IPS-NIHi7 (cell line): Measurements from ENCODE around the gene C5.
"Not testable (repeated sequence)": the region's sequence is repeated elsewhere in the genome, so short reads cannot be mapped to it uniquely, and the experiment has no call there.

Experiments
- DNase-seq: peaks from one replicate; pipeline ENCODE4 v3.0.0; 2012; ENCODE audit warnings: mixed read lengths; ENCODE audit errors: extremely low spot score

Gene C5

GRCh38 chr9:120980951-120981350 is 69.1 kb downstream of the C5 start:
- peak; percentile 25 for DNase-seq

GRCh38 chr9:120979797-120980196 is 70.3 kb downstream of the C5 start:
- no peak for DNase-seq

DNA sequence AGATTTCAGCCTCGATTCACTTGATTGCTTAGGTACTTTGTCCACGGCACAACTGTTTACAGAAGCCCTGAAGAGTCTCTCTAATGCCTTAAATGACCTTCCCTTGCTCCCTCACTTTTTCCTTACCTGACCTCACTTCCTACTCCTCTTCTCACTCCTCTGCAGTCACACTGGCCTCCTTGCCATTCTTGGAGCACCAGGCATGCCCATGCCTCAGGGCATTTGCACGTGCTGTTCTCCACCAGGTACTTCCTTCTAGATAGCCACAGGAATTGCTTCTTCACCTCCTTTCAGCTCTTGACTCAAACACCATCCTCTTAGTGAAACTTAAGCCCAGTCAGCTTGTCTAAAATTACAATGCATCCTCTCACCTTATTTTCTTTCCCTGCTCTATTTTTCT is 71.1 kb downstream of the C5 start:
- no peak for DNase-seq

GRCh38 chr9:120977321-120977720 is 72.8 kb downstream of the C5 start:
- DNase-seq, result no peak

DNA sequence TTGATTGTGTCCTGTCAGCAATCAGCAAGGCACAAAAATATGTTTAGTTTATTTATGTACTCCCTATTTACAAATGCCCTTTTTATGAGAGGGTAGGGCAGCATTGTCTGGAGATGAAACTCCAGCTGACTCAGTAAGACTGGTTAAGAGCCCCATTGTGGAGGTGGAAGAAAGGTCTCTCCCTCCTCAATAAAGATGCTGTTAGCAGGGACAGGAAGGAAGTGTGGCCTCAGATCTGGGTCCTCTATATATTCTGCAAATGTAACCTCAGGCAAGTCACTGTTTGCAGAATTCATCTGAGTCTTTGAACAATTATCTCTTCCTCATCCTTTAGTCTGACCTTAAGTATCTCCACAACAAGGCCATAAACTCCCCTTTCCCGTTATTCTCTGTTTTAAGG is 75.2 kb downstream of the C5 start:
- no peak for DNase-seq

GRCh38 chr9:120974181-120974580 is 75.9 kb downstream of the C5 start:
- no peak for DNase-seq

- DNase-seq, result no peak
Observed at GRCh38 chr9:120971938-120972337, 78.1 kb downstream of the C5 start.

DNA sequence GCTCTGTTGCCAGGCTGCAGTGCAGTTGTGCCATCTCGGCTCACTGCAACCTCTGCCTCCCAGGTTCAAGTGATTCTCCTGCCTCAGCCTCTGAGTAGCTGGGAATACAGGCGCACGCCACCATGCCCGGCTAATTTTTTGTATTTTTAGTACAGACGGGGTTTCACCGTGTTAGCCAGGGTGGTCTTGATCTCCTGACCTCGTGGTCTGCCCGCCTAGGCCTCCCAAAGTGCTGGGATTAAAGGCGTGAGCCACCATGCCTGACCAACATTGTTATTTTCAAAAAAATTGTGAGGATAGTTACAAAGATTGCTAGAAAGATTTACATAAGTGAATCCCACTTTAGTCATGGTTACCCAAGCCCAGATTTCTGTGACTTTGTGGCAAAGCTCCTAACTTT is 78.6 kb downstream of the C5 start:
- DNase-seq, result not testable (repeated sequence)

GRCh38 chr9:120970244-120970643 is 79.8 kb downstream of the C5 start:
- no peak for DNase-seq

DNA sequence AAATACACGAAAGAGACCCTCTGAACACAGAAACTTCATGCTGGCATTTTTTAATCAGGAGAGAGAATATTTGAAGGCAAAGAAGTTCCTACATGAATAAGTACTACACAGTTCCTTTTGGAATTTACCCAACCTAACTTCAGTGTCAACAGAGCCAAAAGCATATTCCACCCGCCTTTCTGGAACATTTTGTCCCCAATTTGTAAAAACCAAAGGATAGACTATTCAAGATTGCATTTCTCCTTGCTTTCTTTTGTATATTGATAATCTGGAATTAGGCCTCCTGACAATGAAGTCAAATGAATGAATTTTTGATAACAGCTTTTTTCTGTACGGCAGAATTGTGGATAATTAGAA is 84.1 kb downstream of the C5 start:
- DNase-seq, result no peak

DNA sequence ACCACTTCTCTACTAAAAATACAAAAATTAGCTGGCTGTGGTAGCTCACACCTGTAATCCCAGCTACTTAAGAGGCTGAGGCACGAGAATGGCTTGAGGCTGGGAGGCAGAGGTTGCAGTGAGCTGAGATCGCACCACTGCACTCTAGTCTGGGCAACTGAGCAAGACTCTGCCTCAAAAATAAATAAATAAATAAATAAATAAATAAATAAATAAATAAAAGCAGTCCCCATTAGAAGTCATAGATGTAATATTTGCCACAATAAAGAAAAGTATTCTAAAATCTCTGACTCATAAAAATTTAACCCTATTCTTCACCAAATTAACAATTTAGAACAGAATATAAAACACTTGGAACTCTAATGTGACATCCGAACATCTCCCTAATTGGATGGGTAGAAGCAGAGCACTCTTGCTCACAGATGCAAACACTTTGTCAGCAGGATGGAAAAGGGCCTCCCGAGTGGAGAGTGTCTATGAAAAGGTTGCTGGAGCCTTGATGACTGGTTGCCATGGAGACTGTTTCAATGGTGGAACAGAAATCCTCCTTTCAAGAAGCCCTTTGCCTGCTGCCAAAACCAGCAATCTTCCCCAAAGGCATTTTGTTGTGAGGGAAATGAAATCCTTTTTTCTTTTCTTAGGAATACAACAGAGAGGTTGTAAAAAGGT is 84.6 kb downstream of the C5 start:
- DNase-seq, result peak; percentile 51

DNA sequence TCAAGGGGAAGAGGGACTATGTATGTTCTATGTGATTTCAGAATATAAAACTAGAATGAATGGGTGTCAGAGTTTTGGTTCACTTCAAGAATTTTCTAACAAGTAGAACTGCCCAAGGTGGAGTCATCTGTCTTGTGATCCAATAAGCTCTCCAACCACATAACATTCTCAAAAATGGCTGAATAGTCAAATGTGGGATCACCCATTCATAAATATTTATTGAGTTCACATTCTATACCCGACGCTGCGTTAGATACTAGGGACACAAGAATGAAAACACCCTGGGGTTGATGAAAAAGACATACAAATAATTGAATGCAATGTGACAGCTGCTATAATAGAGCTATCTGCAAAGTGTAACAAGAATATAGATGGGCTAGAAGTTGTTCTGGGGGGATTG is 88.1 kb downstream of the C5 start:
- no peak for DNase-seq

DNA sequence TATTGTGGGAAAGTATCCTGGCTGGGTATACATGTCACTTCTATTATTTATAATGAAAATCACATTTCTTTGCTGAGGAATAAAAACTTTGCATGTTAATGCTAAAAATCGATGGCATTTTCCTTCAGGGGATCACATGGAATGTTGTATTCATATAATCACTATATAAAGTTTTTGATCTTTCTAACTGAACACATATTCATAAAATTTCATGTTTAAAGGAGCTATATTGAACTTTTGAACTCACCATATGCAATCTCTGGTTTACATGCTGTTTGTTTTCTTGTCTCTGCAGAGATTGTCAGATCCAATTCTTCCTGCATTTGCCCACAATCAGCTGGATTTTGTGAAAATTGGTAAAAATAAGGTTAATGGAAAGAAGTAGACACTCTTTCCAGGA is 90.1 kb downstream of the C5 start:
- no peak for DNase-seq

DNA sequence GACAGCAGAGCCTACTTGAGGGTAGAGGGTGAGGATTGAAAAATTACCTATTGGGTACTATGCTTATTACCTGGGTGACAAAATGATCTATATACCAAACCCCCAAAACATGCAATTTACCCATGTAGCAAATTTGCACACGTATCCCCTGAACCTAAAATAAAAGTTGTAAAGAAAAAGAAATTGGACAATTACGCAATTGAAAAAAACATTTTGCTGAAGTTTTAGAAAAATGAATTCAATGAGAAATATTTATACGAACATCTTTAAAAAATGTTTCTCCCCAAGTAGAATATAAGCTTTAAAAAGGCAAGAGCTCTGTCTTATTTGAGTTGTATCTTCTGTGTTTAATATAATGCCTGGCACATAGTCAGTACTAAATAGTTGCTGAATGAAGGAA is 93.2 kb downstream of the C5 start:
- no peak for DNase-seq

- no peak for DNase-seq
Observed at GRCh38 chr9:120951960-120952618, 98.0 kb downstream of the C5 start.

- DNase-seq, result no peak
Observed at GRCh38 chr9:120950421-120951388, 99.4 kb downstream of the C5 start.

GRCh38 chr9:120949290-120949689 is 100.8 kb downstream of the C5 start:
- DNase-seq, result no peak

DNA sequence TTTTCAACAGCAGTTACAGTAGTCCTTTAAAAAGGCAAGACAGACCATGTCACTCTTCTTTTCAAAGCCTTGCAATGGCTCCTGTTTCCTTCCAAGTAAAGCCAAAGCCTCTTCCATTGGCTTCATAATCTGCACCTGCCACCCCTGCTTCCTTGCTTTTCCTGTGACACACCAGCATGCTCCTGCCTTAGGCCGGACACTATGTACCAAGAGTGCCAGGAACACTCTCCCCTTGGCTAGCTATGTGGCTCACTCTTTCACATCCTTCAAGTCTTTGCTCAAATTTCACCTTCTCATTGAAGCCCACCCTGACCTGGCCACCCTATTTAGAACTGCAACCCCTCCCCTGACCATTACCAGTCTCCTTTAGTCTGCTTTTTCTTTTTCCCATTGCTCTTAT is 101.3 kb downstream of the C5 start:
- no peak for DNase-seq

DNA sequence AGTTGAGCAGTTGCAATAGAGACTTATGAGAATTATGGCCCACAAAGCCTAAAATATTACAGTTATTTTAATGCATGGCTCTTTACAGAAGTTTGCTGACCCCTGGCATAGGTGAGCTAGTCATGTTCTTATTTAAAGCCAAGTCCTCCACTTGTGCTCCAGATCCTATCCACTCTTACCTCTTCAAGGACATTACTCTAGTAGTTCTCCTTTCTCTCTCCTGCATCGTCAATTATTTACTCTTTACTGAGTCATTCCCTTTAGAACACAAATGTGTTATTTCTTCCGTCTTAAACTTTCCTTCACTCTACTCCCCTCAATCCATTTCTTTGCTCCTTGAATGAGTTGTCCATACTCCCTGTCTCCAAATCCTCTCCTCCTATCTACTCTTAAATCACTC is 102.9 kb downstream of the C5 start:
- DNase-seq, result no peak

- DNase-seq, result no peak
Observed at GRCh38 chr9:120946259-120946658, 103.8 kb downstream of the C5 start.

DNA sequence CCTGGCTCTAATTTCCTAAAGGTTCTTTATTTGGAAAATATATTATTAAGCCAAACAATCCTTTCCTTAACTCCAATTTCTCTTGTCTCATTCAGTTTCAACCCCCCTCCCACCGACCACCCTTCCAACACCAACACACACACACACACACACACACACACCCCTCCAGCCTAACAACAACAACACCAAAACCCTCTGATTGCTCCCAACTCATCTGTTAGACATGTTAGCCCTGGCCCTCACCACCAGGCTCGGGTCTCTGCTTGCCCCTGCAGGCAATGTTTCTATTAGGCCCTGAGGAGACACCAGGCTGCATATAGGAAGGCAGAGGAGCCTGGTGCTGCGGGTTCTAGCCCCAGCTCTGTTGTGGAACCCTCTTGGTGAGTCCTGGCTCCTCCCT is 105.1 kb downstream of the C5 start:
- DNase-seq, result no peak

- no peak for DNase-seq
Observed at GRCh38 chr9:120944434-120944843, 105.6 kb downstream of the C5 start.
